PC-3 (cell line): ENCODE data around the gene QPCT. TPM values are rescaled to one million over a fixed set of nuclear protein-coding genes. Genes with fewer than 3 reads are reported as not detected.

Experiments used
- ATAC-seq: fragments of 200-7000 bp; cut with Tn5 transposase; 2 replicates; pipeline ENCODE4 v1.9.1; 2020; ENCODE audit warnings: mild to moderate bottlenecking, moderate library complexity
- BruUV-seq: library from RNA; stranded (reverse); fragments of 400-500 nt; replicated peaks from 2 replicates; lab custom pipeline; 2021; lab: Mats Ljungman, UMichigan
- CTCF ChIA-PET: fragments of 300-600 bp; sonication (Branson Sonifier 250); formaldehyde crosslinking; loops from one replicate; lab custom pipeline; 2022; ENCODE audit warnings: antibody characterized with exemption; lab: Charles Lee
- POLR2A ChIA-PET: fragments of 300-600 bp; sonication (Branson Sonifier 250); formaldehyde crosslinking; loops from one replicate; lab custom pipeline; 2022; ENCODE audit warnings: antibody characterized with exemption; ENCODE audit not compliant: unreplicated experiment; lab: Charles Lee
- DNase-seq: peaks from one replicate; pipeline ENCODE4 v3.0.0-alpha.2; 2015
- H2AFZ ChIP-seq: fragments of 300-600 bp; sonication (generic); 2 replicates; pipeline ENCODE4 v1.6.0; 2016; ENCODE audit warnings: antibody characterized with exemption, low read length
- H3F3A ChIP-seq: fragments of 300-600 bp; sonication (generic); one replicate; pipeline ENCODE4 v1.6.0; 2017; ENCODE audit warnings: antibody characterized with exemption, low read length, control low read depth, mild to moderate bottlenecking; ENCODE audit not compliant: unreplicated experiment
- H3K27ac ChIP-seq: fragments of 300-600 bp; sonication (generic); 2 replicates; pipeline ENCODE4 v1.5.1; 2016; ENCODE audit warnings: mild to moderate bottlenecking, low read length
- H3K27me3 ChIP-seq: fragments of 300-600 bp; sonication (generic); 2 replicates; pipeline ENCODE4 v1.6.1; 2016; ENCODE audit warnings: low read length, mixed read lengths
- H3K36me3 ChIP-seq: fragments of 300-600 bp; sonication (generic); 2 replicates; pipeline ENCODE4 v1.6.1; 2016; ENCODE audit warnings: low read depth, mixed run types, low read length, mixed read lengths
- H3K4me1 ChIP-seq: fragments of 300-600 bp; sonication (generic); 2 replicates; pipeline ENCODE4 v1.5.1; 2016; ENCODE audit warnings: low read length; ENCODE audit not compliant: insufficient read depth
- H3K4me2 ChIP-seq: fragments of 300-600 bp; sonication (generic); 2 replicates; pipeline ENCODE4 v1.6.0; 2016; ENCODE audit warnings: low read length
- H3K4me3 ChIP-seq: fragments of 300-600 bp; sonication (generic); 2 replicates; pipeline ENCODE4 v1.5.1; 2016; ENCODE audit warnings: mild to moderate bottlenecking, low read length, mixed read lengths
- H3K79me2 ChIP-seq: fragments of 300-600 bp; sonication (generic); 2 replicates; pipeline ENCODE4 v1.6.1; 2017; ENCODE audit warnings: low read length, mixed read lengths
- H3K9ac ChIP-seq: fragments of 300-600 bp; sonication (generic); 2 replicates; pipeline ENCODE4 v1.6.0; 2016; ENCODE audit warnings: mild to moderate bottlenecking, low read length
- H3K9me2 ChIP-seq: fragments of 300-600 bp; sonication (generic); replicated peaks from 2 replicates; pipeline ENCODE4 v1.6.1; 2016; ENCODE audit warnings: mixed run types, low read length, mixed read lengths
- H3K9me3 ChIP-seq: fragments of 300-600 bp; sonication (generic); 2 replicates; pipeline ENCODE4 v1.6.1; 2016; ENCODE audit warnings: low read length, mixed read lengths
- H4K20me1 ChIP-seq: fragments of 300-600 bp; sonication (generic); 2 replicates; pipeline ENCODE4 v1.6.1; 2016; ENCODE audit warnings: low read length, mixed read lengths
- EZH2 ChIP-seq: fragments of 300-600 bp; sonication (generic); IDR thresholded peaks from one replicate; pipeline ENCODE4 v1.6.1; 2017; ENCODE audit warnings: antibody characterized with exemption, mild to moderate bottlenecking, low read length; ENCODE audit not compliant: unreplicated experiment
- EZH2phosphoT487 ChIP-seq: fragments of 300-600 bp; sonication (generic); IDR thresholded peaks from 2 replicates; pipeline ENCODE4 v1.6.1; 2018; ENCODE audit warnings: mild to moderate bottlenecking, antibody characterized with exemption, low read length, borderline replicate concordance
- intact Hi-C: fragments of 100-400 bp; cut with micrococcal nuclease; formaldehyde crosslinking; loops from 2 replicates; pipeline ENCODE4 v1.9.0; 2023
- total RNA-seq: library from RNA; depleted of rRNA; stranded (reverse); fragments of >200 nt; gene quantifications from 2 replicates; pipeline ENCODE4 v1.2.3, GENCODE V29; 2014
- TF ChIP-seq, protein P1 (sequence below): fragments of 300-600 bp; sonication (generic); conservative IDR thresholded peaks from 2 replicates; pipeline ENCODE4 v1.5.1; 2017; ENCODE audit warnings: antibody characterized with exemption, low read depth, mild to moderate bottlenecking, low read length

The QPCT gene
- total RNA-seq, 1 experiment from 2014 or later = not detected

DNA sequence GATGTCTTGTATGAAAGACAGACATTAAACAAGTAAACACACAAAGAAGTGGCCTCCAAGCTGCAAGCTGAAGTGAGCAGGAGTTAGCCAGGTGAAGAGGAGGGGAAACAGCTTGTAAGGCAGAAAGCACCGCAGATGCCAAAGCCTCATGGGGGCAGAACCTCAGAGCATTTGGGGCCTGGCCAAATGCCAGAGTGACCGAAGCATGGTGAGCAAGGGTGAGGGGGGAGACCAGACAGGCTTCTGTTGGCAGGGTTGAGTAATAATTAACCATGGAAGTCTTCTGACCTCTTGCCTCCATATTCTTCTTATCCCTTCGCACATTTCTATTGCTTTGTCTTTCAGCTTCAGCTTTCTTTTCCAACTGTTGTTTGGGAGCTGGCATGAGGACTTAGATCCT is 5.6 kb downstream of the QPCT start:
- Histone ChIP-seq H3K27me3 (no peaks in the 10 kb centered on the region), H4K20me1 (no peaks in the 10 kb centered on the region), H3K9me3 (no peaks in the 10 kb centered on the region), H3K9me2 (no peaks in the 10 kb centered on the region), H3K36me3 (no peaks in the 10 kb centered on the region), H3K4me1 (peaks cover 4% of the 10 kb centered on the region; the same call in 1 of the 2 replicates), H3K9ac (no peak overlapping the region), H3K4me2 (no peak overlapping the region), H3F3A (no peaks in the 10 kb centered on the region), H3K79me2 (no peaks in the 10 kb centered on the region), H2AFZ (no peak overlapping the region), H3K27ac (no peak overlapping the region), H3K4me3 (no peak overlapping the region)
- POLR2A ChIA-PET = no interaction called here
- no TSS peak for BruUV-seq
- peak; percentile 26 for DNase-seq
- TF ChIP-seq EZH2phosphoT487 = no peak
- TF ChIP-seq, protein P1, sequence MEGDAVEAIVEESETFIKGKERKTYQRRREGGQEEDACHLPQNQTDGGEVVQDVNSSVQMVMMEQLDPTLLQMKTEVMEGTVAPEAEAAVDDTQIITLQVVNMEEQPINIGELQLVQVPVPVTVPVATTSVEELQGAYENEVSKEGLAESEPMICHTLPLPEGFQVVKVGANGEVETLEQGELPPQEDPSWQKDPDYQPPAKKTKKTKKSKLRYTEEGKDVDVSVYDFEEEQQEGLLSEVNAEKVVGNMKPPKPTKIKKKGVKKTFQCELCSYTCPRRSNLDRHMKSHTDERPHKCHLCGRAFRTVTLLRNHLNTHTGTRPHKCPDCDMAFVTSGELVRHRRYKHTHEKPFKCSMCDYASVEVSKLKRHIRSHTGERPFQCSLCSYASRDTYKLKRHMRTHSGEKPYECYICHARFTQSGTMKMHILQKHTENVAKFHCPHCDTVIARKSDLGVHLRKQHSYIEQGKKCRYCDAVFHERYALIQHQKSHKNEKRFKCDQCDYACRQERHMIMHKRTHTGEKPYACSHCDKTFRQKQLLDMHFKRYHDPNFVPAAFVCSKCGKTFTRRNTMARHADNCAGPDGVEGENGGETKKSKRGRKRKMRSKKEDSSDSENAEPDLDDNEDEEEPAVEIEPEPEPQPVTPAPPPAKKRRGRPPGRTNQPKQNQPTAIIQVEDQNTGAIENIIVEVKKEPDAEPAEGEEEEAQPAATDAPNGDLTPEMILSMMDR = no peak
- CTCF ChIA-PET = no interaction called here
- ATAC-seq = no peak
- intact Hi-C loops = no loop called here

DNA sequence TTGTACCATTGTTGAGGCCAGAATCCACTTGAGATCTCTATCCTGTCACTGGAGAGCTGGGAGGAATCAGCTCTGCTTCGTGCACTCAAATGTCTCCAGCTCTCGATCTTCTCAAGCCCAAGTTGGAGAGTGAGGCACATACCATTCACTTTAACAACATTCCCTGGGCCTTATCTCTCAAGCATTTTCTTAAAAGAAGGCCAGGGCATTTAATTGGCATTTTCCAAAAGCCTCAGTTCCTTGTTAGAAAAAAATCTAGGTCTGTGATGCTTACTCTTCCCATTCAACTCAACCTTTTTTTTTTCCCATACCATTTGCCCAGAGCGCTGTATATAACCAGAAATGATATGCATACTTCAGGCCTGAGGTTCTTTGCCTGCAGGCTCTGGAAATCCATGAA is 10.1 kb downstream of the QPCT start:
- H3K4me1 ChIP-seq = peaks cover 4% of the 10 kb centered on the region; the same call in 1 of the 2 replicates
- CTCF ChIA-PET = no interaction called here
- DNase-seq (no peak), ATAC-seq (no peak)
- no peak overlapping the region for H3K4me3 ChIP-seq
- no peak overlapping the region for H2AFZ ChIP-seq
- intact Hi-C loops = no loop called here
- no peaks in the 10 kb centered on the region for H3K9me3 ChIP-seq
- no peaks in the 10 kb centered on the region for H4K20me1 ChIP-seq
- no peak overlapping the region for H3K9ac ChIP-seq
- no peak for TF ChIP-seq EZH2
- TF ChIP-seq, protein P1 = no peak
- no peak for TF ChIP-seq EZH2phosphoT487
- H3K27me3 ChIP-seq = no peaks in the 10 kb centered on the region
- no peaks in the 10 kb centered on the region for H3K9me2 ChIP-seq
- BruUV-seq = no TSS peak
- no peaks in the 10 kb centered on the region for H3K79me2 ChIP-seq
- H3K4me2 ChIP-seq = no peak overlapping the region
- H3K27ac ChIP-seq = no peak overlapping the region
- no peaks in the 10 kb centered on the region for H3F3A ChIP-seq
- POLR2A ChIA-PET = no interaction called here
- H3K36me3 ChIP-seq = no peaks in the 10 kb centered on the region

DNA sequence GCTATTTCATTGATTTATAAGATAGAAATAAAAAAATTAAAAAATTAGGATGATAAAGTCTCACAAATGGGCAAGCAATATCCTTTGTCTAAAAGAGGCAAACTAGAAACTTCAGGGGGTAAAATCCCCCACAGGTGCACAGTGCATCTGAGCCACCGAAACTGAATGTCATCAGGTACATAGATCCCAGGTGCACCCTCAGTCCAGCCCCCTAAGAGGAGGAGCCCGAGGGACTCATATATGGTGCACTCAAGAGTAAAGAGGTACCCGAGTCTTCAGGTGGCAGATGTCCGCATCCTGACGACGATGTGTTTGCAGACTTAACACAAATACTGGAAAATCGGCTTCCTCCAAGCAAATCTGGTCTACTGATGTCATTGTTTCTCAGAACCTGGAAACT is 11.3 kb downstream of the QPCT start:
- intact Hi-C loops = no loop called here
- Histone ChIP-seq H3F3A (no peaks in the 10 kb centered on the region), H3K4me1 (peaks cover 4% of the 10 kb centered on the region; the same call in 1 of the 2 replicates), H3K4me2 (no peak overlapping the region), H3K9me3 (no peaks in the 10 kb centered on the region), H3K9me2 (no peaks in the 10 kb centered on the region), H3K36me3 (no peaks in the 10 kb centered on the region), H3K79me2 (no peaks in the 10 kb centered on the region), H2AFZ (no peak overlapping the region), H3K9ac (no peak overlapping the region), H4K20me1 (no peaks in the 10 kb centered on the region), H3K4me3 (no peak overlapping the region), H3K27me3 (no peaks in the 10 kb centered on the region), H3K27ac (no peak overlapping the region)
- TF ChIP-seq EZH2 = no peak
- no peak for TF ChIP-seq EZH2phosphoT487
- TF ChIP-seq, protein P1 = no peak
- no TSS peak for BruUV-seq
- CTCF ChIA-PET = no interaction called here
- no peak for DNase-seq
- POLR2A ChIA-PET = no interaction called here
- no peak for ATAC-seq
